HEK293 (cell line): ENCODE measurements around the gene SPEG.

Experiments
- CTCF ChIA-PET: fragments of 350-600 bp; formaldehyde crosslinking; extraction: SDS; loops from one replicate; lab custom pipeline; 2021; ENCODE audit warnings: antibody characterized with exemption; lab: Yijun Ruan, JAX
- POLR2A ChIA-PET: fragments of 300-600 bp; formaldehyde crosslinking; extraction: SDS; loops from one replicate; lab custom pipeline; 2020; ENCODE audit warnings: antibody characterized with exemption, inconsistent platforms; lab: Yijun Ruan, JAX
- H3K27ac ChIP-seq: fragments of 200-500 bp; sonication (Bioruptor generic); 2 replicates; pipeline ENCODE4 v1.5.1; 2014; ENCODE audit warnings: low read depth, low read length, control low read depth, inconsistent platforms; ENCODE audit errors: extremely low read depth
- H3K36me3 ChIP-seq, 2 experiments: fragments of 200-500 bp in 1 of 2; sonication (Bioruptor generic) in 1 of 2; 1 replicate in 1 of 2; 2 replicates in 1 of 2; pipeline ENCODE4 v1.5.1; 2014 to 2017; ENCODE audit warnings: inconsistent platforms in 2 of 2, low read length in 2 of 2; ENCODE audit not compliant: control insufficient read depth in 2 of 2, insufficient read depth in 1 of 2
- H3K4me1 ChIP-seq: fragments of 200-500 bp; sonication (Bioruptor generic); 2 replicates; pipeline ENCODE4 v1.5.1; 2014; ENCODE audit warnings: mild to moderate bottlenecking, low read length, inconsistent platforms; ENCODE audit not compliant: control insufficient read depth, insufficient read depth
- H3K4me3 ChIP-seq: 2 replicates; pipeline ENCODE4 v1.5.1; 2011; ENCODE audit warnings: low read depth, mild to moderate bottlenecking, control low read depth, low read length, moderate library complexity
- H3K9me3 ChIP-seq: fragments of 200-500 bp; sonication (Bioruptor generic); 2 replicates; pipeline ENCODE4 v1.5.1; 2014; ENCODE audit warnings: low read depth, low read length, inconsistent platforms; ENCODE audit not compliant: control insufficient read depth, insufficient read depth
- GLIS1 ChIP-seq: fragments of 450-650 bp; formaldehyde crosslinking; IDR thresholded peaks from 2 replicates; pipeline ENCODE4 v1.5.1; 2016; ENCODE audit warnings: missing biosample characterization, missing genetic modification characterization
- OSR2 ChIP-seq: fragments of 450-650 bp; formaldehyde crosslinking; IDR thresholded peaks from 2 replicates; pipeline ENCODE4 v1.5.1; 2016; ENCODE audit warnings: missing biosample characterization, missing genetic modification characterization
- SP3 ChIP-seq: fragments of 450-650 bp; formaldehyde crosslinking; IDR thresholded peaks from 2 replicates; pipeline ENCODE4 v1.5.1; 2016; ENCODE audit warnings: missing biosample characterization, missing genetic modification characterization
- WT1 ChIP-seq: fragments of 450-650 bp; formaldehyde crosslinking; IDR thresholded peaks from 2 replicates; pipeline ENCODE4 v1.5.1; 2016; ENCODE audit warnings: missing biosample characterization, missing genetic modification characterization
- ZBTB48 ChIP-seq: fragments of 450-650 bp; formaldehyde crosslinking; IDR thresholded peaks from 2 replicates; pipeline ENCODE4 v1.5.1; 2016; ENCODE audit warnings: missing biosample characterization, missing genetic modification characterization
- ZIC2 ChIP-seq: fragments of 450-650 bp; formaldehyde crosslinking; IDR thresholded peaks from 2 replicates; pipeline ENCODE4 v1.5.1; 2016; ENCODE audit warnings: missing biosample characterization, missing genetic modification characterization
- ZNF423 ChIP-seq: fragments of 450-650 bp; formaldehyde crosslinking; IDR thresholded peaks from 2 replicates; pipeline ENCODE4 v1.5.1; 2016; ENCODE audit warnings: missing biosample characterization, missing genetic modification characterization
- ZNF529 ChIP-seq: fragments of 450-650 bp; formaldehyde crosslinking; IDR thresholded peaks from 2 replicates; pipeline ENCODE4 v1.5.1; 2017; ENCODE audit warnings: missing genetic modification characterization, missing biosample characterization; ENCODE audit not compliant: insufficient replicate concordance
- ZNF560 ChIP-seq: fragments of 450-650 bp; formaldehyde crosslinking; IDR thresholded peaks from 2 replicates; pipeline ENCODE4 v1.5.1; 2017; ENCODE audit warnings: missing biosample characterization, missing genetic modification characterization, borderline replicate concordance
- TF ChIP-seq, protein P1 (sequence below): fragments of 450-650 bp; formaldehyde crosslinking; IDR thresholded peaks from 2 replicates; pipeline ENCODE4 v1.5.1; 2016; ENCODE audit warnings: missing biosample characterization, missing genetic modification characterization
- TF ChIP-seq, protein P2 (sequence below): fragments of 450-650 bp; formaldehyde crosslinking; IDR thresholded peaks from 2 replicates; pipeline ENCODE4 v1.5.0; 2017; ENCODE audit warnings: missing biosample characterization, missing genetic modification characterization, borderline replicate concordance
- TF ChIP-seq, protein P3 (sequence below): fragments of 450-650 bp; formaldehyde crosslinking; IDR thresholded peaks from 2 replicates; pipeline ENCODE4 v1.5.1; 2016; ENCODE audit warnings: missing biosample characterization, missing genetic modification characterization
- TF ChIP-seq, protein P4 (sequence below): IDR thresholded peaks from 2 replicates; pipeline ENCODE4 v1.6.1; 2011; ENCODE audit warnings: mild to moderate bottlenecking, low read depth, low read length, borderline replicate concordance
- TF ChIP-seq, protein P5 (sequence below): fragments of 450-650 bp; formaldehyde crosslinking; IDR thresholded peaks from 2 replicates; pipeline ENCODE4 v1.5.1; 2016; ENCODE audit warnings: missing biosample characterization, missing genetic modification characterization
- TF ChIP-seq, protein P6 (sequence below): fragments of 450-650 bp; formaldehyde crosslinking; IDR thresholded peaks from 2 replicates; pipeline ENCODE4 v1.5.1; 2017; ENCODE audit warnings: missing biosample characterization, missing genetic modification characterization
- TF ChIP-seq, protein P7 (sequence below): fragments of 450-650 bp; formaldehyde crosslinking; IDR thresholded peaks from 2 replicates; pipeline ENCODE4 v1.5.1; 2016; ENCODE audit warnings: missing biosample characterization, missing genetic modification characterization

Gene SPEG

DNA sequence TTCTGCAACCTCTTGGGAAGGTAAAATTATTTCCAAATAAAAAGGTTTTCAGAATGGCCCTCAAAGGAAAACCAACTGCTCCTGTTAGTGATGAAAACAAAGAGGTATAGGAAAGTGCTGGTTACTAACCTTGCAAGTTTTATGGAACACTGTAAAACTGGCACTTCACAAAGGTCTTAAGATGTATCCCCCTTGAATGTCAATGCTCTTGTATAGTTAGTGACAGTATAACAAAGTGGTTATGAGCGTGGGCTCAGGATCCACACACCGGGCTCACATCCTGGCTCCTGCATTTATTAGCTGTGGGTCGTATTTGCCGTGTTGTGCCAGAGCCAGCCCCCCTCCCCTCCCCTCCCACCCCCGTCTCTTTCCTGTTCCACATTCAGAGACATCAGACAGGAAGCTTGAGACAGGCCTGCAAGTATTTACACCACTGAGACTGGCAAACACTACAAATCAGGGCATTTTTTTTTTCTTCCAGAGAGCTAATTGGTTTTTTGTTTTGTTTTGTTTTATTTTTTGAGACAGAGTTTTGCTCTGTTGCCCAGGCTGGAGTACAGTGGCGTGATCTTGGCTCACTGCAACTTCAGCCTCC, 37.7 kb upstream of the SPEG start (continued):
- TF ChIP-seq, protein P1, sequence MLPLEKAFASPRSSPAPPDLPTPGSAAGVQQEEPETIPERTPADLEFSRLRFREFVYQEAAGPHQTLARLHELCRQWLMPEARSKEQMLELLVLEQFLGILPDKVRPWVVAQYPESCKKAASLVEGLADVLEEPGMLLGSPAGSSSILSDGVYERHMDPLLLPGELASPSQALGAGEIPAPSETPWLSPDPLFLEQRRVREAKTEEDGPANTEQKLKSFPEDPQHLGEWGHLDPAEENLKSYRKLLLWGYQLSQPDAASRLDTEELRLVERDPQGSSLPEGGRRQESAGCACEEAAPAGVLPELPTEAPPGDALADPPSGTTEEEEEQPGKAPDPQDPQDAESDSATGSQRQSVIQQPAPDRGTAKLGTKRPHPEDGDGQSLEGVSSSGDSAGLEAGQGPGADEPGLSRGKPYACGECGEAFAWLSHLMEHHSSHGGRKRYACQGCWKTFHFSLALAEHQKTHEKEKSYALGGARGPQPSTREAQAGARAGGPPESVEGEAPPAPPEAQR: no peak
- TF ChIP-seq ZNF423 (tag by site-specific recombination) (no peak), SP3 (tag by site-specific recombination) (no peak), ZNF560 (tag by site-specific recombination) (no peak)

DNA sequence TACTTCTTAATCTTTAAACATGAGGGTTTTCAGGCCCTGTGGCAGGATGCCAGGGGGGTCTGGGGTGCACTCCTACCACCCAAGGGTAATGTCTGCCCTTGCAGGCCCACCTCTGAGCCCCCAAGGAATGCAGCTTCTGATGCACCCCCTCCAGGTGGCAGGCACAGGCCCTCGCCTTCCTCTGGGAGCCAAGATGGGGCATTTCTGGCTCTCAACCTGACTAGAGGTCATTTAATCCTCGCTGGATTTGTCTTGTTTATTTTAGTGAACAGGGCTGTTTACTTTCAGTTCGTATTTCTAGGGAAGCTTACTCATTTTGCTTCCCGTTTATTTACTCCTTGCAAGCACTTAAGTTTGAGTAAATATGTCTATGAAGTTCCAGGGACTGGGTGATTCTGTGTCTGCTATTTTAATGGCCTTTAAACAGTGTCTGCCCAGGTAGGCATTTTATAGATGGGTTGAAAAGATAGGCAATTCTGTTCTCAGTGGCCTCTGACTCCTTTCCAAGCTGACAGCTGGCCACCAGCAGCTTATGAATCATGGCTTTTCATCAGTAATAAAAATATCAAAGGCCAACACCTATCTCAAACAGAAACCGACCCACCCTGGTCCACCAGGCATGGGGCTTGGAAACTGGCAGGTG, 35.8 kb upstream of the SPEG start:
- ChIA-PET POLR2A (no interaction called here), CTCF (interaction anchor here (0.6 to 9.6 kb wide), 9 partner anchors 10 to 337 kb away, joined by 3 to 196 read pairs (median 4); no protein-coding TSS in a partner anchor)
- no peaks in the 10 kb centered on the region for H3K36me3 ChIP-seq
- H3K4me3 ChIP-seq: no peak overlapping the region
- peaks cover 19% of the 10 kb centered on the region for H3K4me1 ChIP-seq
- TF ChIP-seq, protein P2, sequence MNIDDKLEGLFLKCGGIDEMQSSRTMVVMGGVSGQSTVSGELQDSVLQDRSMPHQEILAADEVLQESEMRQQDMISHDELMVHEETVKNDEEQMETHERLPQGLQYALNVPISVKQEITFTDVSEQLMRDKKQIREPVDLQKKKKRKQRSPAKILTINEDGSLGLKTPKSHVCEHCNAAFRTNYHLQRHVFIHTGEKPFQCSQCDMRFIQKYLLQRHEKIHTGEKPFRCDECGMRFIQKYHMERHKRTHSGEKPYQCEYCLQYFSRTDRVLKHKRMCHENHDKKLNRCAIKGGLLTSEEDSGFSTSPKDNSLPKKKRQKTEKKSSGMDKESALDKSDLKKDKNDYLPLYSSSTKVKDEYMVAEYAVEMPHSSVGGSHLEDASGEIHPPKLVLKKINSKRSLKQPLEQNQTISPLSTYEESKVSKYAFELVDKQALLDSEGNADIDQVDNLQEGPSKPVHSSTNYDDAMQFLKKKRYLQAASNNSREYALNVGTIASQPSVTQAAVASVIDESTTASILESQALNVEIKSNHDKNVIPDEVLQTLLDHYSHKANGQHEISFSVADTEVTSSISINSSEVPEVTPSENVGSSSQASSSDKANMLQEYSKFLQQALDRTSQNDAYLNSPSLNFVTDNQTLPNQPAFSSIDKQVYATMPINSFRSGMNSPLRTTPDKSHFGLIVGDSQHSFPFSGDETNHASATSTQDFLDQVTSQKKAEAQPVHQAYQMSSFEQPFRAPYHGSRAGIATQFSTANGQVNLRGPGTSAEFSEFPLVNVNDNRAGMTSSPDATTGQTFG (tag by site-specific recombination): no peak
- TF ChIP-seq ZBTB48 (tag by site-specific recombination) (no peak), ZIC2 (no peak), OSR2 (tag by site-specific recombination) (peak; percentile 63; the same call in 1 of the 2 replicates), GLIS1 (tag by site-specific recombination) (peak; percentile 65), WT1 (tag by site-specific recombination) (peak; percentile 72), ZNF529 (tag by site-specific recombination) (no peak)
- TF ChIP-seq, protein P3, sequence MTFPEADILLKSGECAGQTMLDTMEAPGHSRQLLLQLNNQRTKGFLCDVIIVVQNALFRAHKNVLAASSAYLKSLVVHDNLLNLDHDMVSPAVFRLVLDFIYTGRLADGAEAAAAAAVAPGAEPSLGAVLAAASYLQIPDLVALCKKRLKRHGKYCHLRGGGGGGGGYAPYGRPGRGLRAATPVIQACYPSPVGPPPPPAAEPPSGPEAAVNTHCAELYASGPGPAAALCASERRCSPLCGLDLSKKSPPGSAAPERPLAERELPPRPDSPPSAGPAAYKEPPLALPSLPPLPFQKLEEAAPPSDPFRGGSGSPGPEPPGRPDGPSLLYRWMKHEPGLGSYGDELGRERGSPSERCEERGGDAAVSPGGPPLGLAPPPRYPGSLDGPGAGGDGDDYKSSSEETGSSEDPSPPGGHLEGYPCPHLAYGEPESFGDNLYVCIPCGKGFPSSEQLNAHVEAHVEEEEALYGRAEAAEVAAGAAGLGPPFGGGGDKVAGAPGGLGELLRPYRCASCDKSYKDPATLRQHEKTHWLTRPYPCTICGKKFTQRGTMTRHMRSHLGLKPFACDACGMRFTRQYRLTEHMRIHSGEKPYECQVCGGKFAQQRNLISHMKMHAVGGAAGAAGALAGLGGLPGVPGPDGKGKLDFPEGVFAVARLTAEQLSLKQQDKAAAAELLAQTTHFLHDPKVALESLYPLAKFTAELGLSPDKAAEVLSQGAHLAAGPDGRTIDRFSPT (tag by site-specific recombination): no peak
- TF ChIP-seq, protein P4, sequence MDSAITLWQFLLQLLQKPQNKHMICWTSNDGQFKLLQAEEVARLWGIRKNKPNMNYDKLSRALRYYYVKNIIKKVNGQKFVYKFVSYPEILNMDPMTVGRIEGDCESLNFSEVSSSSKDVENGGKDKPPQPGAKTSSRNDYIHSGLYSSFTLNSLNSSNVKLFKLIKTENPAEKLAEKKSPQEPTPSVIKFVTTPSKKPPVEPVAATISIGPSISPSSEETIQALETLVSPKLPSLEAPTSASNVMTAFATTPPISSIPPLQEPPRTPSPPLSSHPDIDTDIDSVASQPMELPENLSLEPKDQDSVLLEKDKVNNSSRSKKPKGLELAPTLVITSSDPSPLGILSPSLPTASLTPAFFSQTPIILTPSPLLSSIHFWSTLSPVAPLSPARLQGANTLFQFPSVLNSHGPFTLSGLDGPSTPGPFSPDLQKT: no peak
- TF ChIP-seq, protein P5, sequence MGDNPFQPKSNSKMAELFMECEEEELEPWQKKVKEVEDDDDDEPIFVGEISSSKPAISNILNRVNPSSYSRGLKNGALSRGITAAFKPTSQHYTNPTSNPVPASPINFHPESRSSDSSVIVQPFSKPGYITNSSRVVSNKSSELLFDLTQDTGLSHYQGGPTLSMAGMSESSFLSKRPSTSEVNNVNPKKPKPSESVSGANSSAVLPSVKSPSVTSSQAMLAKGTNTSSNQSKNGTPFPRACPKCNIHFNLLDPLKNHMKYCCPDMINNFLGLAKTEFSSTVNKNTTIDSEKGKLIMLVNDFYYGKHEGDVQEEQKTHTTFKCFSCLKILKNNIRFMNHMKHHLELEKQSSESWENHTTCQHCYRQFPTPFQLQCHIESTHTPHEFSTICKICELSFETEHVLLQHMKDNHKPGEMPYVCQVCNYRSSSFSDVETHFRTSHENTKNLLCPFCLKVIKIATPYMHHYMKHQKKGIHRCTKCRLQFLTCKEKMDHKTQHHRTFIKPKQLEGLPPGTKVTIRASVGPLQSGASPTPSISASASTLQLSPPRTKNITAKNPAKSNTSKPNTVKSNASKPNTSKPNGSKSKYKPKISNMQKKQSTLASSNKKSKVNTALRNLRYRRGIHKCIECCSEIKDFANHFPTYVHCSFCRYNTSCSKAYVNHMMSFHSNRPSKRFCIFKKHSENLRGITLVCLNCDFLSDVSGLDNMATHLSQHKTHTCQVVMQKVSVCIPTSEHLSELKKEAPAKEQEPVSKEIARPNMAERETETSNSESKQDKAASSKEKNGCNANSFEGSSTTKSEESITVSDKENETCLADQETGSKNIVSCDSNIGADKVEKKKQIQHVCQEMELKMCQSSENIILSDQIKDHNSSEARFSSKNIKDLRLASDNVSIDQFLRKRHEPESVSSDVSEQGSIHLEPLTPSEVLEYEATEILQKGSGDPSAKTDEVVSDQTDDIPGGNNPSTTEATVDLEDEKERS (tag by site-specific recombination): no peak
- TF ChIP-seq, protein P6, sequence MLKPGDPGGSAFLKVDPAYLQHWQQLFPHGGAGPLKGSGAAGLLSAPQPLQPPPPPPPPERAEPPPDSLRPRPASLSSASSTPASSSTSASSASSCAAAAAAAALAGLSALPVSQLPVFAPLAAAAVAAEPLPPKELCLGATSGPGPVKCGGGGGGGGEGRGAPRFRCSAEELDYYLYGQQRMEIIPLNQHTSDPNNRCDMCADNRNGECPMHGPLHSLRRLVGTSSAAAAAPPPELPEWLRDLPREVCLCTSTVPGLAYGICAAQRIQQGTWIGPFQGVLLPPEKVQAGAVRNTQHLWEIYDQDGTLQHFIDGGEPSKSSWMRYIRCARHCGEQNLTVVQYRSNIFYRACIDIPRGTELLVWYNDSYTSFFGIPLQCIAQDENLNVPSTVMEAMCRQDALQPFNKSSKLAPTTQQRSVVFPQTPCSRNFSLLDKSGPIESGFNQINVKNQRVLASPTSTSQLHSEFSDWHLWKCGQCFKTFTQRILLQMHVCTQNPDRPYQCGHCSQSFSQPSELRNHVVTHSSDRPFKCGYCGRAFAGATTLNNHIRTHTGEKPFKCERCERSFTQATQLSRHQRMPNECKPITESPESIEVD (tag by site-specific recombination): 0 out of 2 replicates have a peak, but pooled peaks have one; percentile 16
- TF ChIP-seq, protein P7, sequence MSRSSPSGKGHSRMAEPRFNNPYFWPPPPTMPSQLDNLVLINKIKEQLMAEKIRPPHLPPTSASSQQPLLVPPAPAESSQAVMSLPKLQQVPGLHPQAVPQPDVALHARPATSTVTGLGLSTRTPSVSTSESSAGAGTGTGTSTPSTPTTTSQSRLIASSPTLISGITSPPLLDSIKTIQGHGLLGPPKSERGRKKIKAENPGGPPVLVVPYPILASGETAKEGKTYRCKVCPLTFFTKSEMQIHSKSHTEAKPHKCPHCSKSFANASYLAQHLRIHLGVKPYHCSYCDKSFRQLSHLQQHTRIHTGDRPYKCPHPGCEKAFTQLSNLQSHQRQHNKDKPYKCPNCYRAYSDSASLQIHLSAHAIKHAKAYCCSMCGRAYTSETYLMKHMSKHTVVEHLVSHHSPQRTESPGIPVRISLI (tag by site-specific recombination): no peak
- no peaks in the 10 kb centered on the region for H3K9me3 ChIP-seq
- peak overlapping the region; percentile 10; the same call in 1 of the 2 replicates for H3K27ac ChIP-seq
